ENCODE measurements around the gene KRT222.

The KRT222 gene

DNA sequence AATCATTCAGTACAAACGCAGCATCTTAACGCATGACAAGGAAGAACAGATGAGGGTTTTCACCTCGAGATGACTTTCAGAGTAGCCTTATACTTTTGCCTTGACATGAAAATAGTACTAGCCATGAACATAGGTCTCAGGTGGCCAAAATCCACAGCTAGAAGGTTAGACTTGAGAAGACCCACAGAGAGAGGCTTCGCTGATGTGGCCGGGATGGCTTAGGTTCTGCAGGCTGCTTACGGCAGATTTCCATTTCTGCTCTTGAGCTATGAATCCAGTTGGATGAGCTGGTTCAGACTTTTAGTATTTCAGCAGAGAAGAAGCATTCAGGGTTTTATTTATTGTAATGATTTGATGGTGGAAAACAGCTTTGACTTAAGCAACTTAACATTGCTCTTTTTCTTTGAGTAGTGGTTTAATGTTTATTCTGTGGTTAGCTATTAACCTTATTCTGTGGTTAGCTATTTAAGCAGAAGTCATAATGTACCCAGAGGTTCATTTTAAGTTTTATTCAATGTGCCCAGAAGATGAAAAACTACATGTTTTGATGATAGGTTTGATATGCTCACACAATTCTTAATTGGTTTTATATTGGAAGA lies 31.0 kb upstream of the KRT222 start:
- no peaks in the 10 kb centered on the region for H3K9me3 ChIP-seq
- no peak overlapping the region for H3K4me3 ChIP-seq (ENCODE audit: low read depth in 1 of 2, low read length in 1 of 2)
- TF ChIP-seq CTCF (IDR thresholded peaks at IDR 0.05) = no peak
- H3K27me3 ChIP-seq = peaks cover 100% of the 10 kb centered on the region
- H3K27ac ChIP-seq = no peak overlapping the region
- H3K36me3 ChIP-seq = no peaks in the 10 kb centered on the region
- H3K4me1 ChIP-seq (ENCODE audit: control insufficient read depth in 1 of 2, insufficient read depth in 1 of 2, low read depth in 1 of 2, low read length in 1 of 2) = no peaks in the 10 kb centered on the region

- no peak overlapping the region for H3K27ac ChIP-seq
- TF ChIP-seq CTCF (IDR thresholded peaks at IDR 0.05) = no peak
Observed at GRCh38 chr17:40694584-40694983, 29.6 kb upstream of the KRT222 start.

DNA sequence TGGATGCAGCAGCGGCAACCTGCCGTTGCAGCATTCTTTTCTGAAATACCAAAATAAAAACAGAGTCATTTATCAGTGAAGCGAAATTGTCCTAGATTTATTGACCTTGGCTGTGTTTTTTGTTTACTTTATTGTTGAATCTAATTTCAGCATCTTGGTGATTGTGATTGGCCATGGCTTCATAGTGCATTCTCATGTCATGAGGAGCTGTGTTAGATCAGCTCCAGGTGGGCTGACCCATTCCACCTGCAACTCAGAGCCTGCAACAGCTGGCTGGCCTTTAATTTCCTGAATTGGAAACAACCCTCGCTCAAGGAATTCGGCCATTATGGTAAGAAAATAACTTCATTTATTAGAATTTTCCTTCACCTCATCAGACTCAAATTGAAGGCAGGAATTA lies 22.1 kb upstream of the KRT222 start:
- Histone ChIP-seq H3K27me3 (peaks cover 79% of the 10 kb centered on the region), H3K36me3 (no peaks in the 10 kb centered on the region), H3K27ac (no peak overlapping the region), H3K4me1 (ENCODE audit: control insufficient read depth in 1 of 2, insufficient read depth in 1 of 2, low read depth in 1 of 2, low read length in 1 of 2) (no peaks in the 10 kb centered on the region), H3K4me3 (ENCODE audit: low read depth in 1 of 2, low read length in 1 of 2) (no peak overlapping the region), H3K9me3 (no peaks in the 10 kb centered on the region)
- TF ChIP-seq CTCF (IDR thresholded peaks at IDR 0.05) = no peak

More at GRCh38 chr17:40694584-40694983, 29.6 kb upstream of the KRT222 start:
- Histone ChIP-seq H3K27me3 (peaks cover 100% of the 10 kb centered on the region), H3K36me3 (no peaks in the 10 kb centered on the region), H3K4me1 (ENCODE audit: control insufficient read depth in 1 of 2, insufficient read depth in 1 of 2, low read depth in 1 of 2, low read length in 1 of 2) (no peaks in the 10 kb centered on the region), H3K4me3 (ENCODE audit: low read depth in 1 of 2, low read length in 1 of 2) (no peak overlapping the region), H3K9me3 (no peaks in the 10 kb centered on the region)

- H3K9me3 ChIP-seq = no peaks in the 10 kb centered on the region
- H3K4me1 ChIP-seq (ENCODE audit: control insufficient read depth in 1 of 2, insufficient read depth in 1 of 2, low read depth in 1 of 2, low read length in 1 of 2) = no peaks in the 10 kb centered on the region
- no peak overlapping the region for H3K27ac ChIP-seq
- no peak overlapping the region for H3K4me3 ChIP-seq (ENCODE audit: low read depth in 1 of 2, low read length in 1 of 2)
- no peak for TF ChIP-seq CTCF (IDR thresholded peaks at IDR 0.05)
- no peaks in the 10 kb centered on the region for H3K36me3 ChIP-seq
- H3K27me3 ChIP-seq = peaks cover 79% of the 10 kb centered on the region
Observed at GRCh38 chr17:40686192-40686591, 21.2 kb upstream of the KRT222 start.

DNA sequence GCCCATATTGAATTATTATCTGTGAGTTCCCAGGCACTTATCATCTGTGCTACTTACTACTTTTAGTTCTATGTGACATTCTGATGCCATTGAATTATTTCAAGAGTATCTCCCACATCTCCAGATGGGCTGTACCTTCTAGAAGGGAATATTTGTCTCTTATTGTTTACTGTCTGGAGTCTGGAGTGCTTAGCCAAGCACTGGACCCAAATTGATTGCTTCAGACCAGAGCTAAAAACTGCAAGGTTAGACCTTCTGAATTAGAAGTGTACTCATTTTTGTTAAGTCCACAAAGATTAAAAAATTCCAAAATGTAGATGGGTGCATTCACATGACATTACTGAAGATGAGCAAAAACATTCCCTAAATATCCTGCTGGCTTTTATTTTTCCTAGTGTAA lies 16.0 kb upstream of the KRT222 start:
- no peaks in the 10 kb centered on the region for H3K4me1 ChIP-seq (ENCODE audit: control insufficient read depth in 1 of 2, insufficient read depth in 1 of 2, low read depth in 1 of 2, low read length in 1 of 2)
- no peaks in the 10 kb centered on the region for H3K36me3 ChIP-seq
- H3K27me3 ChIP-seq = peaks cover 92% of the 10 kb centered on the region
- H3K4me3 ChIP-seq (ENCODE audit: low read depth in 1 of 2, low read length in 1 of 2) = no peak overlapping the region
- H3K9me3 ChIP-seq = no peaks in the 10 kb centered on the region
- no peak for TF ChIP-seq CTCF (IDR thresholded peaks at IDR 0.05)
- no peak overlapping the region for H3K27ac ChIP-seq

DNA sequence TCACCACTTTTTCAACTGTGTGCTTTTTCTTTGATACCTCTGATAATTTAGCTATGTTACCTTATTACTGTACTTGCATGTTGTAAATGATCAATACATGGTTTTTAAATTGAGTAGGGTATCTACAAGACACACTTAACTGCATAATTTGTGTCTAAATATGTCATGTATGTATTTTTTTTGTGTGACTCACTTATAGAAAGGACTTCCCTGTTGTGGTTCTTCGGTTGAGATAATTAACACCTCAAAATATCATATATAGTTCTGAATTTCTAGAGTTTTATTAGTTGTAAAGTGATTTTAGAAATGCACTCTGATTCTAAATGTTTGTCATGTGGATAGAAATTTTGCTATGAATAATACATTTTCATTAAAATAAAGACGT lies 14.5 kb upstream of the KRT222 start:
- Histone ChIP-seq H3K9me3 (no peaks in the 10 kb centered on the region), H3K27ac (no peak overlapping the region), H3K4me1 (ENCODE audit: control insufficient read depth in 1 of 2, insufficient read depth in 1 of 2, low read depth in 1 of 2, low read length in 1 of 2) (no peaks in the 10 kb centered on the region), H3K4me3 (ENCODE audit: low read depth in 1 of 2, low read length in 1 of 2) (no peak overlapping the region), H3K27me3 (peaks cover 92% of the 10 kb centered on the region), H3K36me3 (no peaks in the 10 kb centered on the region)
- TF ChIP-seq CTCF (IDR thresholded peaks at IDR 0.05) = no peak
